Measurements from ENCODE around the gene SNX8.
"Not testable (repeated sequence)": the region's sequence is repeated elsewhere in the genome, so short reads cannot be mapped to it uniquely, and the experiment has no call there.

The SNX8 gene

DNA sequence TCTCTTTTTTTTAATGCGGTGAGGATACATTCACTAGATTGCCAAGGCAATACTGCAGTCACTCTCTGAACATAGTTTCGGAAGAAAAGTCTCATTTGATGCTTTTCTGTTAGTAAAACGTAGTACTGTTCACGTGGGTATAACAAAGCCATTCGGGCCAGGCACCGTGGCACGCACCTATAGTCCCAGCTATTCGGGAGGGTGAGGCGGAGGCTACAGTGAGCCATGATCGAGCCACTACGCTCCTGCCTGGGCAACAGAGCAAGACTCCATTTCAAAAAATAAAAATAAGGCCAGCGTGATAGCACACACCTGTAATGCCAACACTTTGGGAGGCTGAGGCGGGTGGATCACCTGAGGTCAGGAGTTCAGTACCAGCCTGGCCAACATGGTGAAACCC is 24.6 kb downstream of the SNX8 start:
- DNase-seq: no peak

DNA sequence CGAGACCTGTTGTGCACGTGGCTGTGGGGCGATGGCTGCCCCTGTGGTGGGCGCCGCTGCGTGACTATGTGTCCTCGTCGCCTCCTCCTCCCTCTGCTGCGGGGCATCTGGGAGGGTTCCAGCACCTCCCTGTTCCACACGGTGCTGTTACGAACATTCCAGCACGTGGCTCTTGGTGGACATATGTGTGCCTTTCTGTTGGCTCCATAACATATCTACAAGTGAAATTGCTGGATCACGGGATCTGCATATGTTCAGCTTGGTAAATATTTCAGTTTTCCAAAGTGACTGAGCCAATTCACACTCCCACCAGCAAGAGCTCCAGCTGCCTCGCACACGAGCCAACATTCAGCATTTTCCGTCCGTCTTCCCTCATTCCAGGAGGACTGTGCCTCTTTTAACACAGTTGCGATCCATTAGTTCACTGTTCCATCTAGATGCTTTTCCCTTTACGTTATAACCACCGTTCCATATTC is 25.1 kb downstream of the SNX8 start:
- DNase-seq: no peak

DNA sequence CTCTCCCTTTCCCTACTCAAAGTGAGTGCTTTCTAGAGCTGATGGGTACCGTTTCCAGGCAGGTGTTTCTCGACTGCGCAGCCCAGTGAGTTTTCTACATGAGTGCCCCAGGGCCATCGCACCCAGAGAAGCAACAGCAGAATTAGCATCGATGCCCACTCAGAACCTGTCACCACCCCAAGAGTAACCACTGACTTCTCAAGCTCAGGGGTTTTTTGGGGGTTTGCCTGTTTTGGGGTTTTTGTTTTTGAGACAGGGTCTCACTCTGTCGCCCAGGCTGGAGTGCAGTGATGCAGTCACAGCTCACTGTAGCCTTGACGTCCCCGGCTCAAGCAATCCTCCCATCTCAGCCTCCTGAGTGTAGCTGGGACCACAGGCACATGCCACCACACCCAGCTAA is 25.7 kb downstream of the SNX8 start:
- no peak for DNase-seq

DNA sequence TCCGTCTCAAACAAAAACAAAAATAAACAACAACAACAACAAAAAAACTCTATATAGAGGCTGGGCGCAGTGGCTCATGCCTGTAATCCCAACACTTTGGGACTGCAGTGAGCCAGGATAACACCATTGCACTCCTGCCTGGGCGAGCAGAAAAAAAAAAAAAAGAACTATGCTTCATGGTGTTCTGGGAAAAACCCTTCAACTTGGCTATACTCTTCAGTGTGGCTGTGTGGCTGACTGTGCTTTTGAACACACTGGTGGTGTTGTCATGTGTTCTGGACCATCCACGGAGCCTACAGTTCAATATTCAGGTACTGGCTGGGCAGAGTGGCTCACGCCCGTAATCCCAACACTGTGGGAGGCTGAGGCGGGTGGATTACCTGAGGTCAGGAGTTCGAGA is 26.5 kb downstream of the SNX8 start:
- DNase-seq: no peak

DNA sequence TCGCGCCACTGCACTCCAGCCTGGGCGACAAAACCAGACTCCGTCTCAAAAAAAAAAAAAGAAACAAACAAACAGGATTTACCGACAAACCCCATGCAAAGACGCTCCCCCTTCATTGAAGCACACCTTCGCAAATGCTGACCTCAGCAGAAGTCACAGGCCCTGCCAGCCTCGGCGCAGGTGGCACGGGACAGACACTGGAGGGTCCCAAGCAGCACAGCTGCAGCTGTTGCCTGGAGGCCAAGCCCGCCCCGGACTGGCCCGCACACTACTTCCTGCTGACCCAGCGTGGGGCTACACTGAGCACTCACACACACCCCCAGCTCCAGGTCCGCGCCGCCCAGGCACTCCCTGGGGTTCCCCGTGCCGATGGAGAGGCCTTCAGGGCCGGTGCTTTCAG is 31.2 kb downstream of the SNX8 start:
- DNase-seq: no peak

DNA sequence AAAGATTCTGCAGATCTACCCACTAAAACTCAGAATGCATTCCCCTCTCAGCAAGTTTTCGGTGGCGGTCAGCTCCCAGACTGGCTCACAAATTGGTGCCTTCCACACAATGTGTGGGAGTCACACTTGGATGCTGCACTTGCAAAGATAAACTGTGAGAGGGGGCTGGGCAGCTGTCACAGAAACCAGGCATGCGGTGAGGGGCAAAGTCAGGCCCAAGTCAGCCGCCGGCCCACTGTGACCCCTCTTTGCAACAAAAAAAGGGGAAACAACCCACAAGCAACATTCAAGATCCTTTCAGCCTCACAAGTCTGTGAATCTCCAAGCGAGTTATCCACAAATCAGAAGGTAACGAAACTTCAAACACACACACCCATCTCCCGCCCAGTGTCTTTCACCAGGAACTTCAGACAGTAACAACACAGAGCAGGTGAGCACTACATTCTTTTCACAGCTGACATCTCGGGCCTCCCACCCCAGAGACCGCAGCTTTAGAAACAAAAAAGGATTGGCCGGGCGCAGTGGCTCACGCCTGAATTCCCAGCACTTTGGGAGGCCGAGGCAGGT is 32.0 kb downstream of the SNX8 start:
- no peak for DNase-seq

DNA sequence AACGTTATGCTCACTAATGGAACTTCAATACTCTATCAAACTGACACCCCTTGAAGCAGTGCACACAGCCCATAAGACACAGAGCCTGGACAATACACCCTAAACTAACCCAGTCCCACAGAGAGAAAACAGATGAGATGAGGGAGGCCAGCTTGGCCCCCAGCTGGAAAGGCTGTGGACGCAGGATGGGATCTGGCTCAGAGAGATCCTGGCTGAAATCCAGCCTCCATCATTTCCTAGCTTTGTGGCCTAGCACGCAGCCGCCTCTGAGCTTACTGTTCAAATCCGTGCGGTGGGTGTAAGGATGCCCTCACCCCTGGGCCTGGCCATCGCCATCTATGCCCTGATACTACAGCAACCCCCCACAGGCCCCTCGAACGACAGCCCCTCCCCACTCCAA is 32.7 kb downstream of the SNX8 start:
- DNase-seq: no peak

DNA sequence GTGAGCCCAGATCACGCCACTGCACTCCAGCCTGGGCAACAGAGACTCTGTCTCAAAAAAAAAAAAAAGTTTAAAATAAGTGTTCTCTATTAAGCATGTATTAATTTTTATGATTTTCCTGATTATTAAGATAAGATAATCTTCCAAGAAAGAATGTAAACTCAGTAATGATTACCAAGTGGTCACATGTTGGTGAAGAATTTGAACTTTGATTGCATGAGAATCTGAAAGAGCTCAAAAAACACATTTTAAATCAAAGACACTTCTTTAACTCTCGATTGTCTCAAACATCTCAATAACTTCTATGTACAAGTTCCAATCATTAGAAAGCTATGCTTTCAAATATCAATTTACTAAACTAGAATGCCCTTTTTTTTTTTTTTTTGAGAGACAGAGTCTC is 33.8 kb downstream of the SNX8 start:
- no peak for DNase-seq

DNA sequence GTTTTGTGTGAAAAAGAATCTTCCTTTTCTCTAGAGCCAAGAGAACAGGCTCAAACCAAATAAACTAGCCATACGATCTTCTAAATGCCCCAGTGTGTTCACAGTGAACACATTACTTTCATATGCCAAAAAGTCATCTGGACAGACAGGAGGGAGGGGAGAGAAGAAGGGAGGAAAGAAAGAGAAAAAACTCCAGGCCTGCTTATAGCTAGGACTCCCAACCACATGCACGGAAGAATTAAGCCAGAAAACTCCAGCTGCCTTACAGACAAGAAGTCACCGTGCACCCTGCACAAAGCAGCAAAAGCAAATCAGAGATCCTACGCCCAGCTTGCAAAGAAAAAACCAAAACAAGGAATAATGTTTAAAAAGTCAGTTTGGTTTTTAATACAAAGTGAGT is 34.3 kb downstream of the SNX8 start:
- no peak for DNase-seq

DNA sequence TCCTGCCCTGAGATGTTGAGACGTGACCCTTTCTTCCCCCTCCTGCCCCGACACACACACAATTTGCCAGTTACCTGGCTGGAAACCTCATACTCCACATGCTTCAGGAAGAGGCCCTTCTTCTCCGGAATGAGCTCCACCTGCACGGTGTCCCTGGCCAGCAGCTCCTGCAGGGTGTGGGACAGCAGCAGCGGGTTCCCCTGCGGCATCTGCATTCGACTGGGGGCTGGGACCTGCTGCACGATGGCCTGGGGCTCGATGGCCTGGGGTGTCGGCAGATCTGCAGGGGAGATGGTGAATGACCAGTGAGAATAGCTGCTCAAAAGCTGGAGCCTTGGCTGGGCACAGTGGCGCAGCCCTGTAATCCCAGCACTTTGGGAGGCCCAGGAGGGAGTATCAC is 36.2 kb downstream of the SNX8 start:
- no peak for DNase-seq

DNA sequence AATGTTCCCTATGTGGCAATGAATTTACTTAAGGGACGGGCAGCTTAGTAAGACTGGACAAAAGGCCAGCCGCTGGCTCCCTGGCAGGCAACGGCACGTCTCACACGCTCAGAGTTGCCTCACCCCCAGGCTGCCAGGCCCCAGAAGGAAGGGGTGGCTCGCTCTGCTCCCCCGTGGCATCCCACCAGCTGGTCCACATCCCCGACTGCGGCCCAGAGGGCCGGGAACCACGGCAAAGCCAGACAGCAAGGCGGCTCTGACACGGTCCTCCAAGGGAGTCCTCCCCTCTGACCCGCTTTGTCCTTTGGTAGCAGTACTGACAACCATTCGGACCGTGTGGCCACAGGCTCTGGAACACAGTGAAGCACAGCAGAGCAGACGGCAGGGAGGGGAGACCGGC is 38.1 kb downstream of the SNX8 start:
- DNase-seq: no peak

DNA sequence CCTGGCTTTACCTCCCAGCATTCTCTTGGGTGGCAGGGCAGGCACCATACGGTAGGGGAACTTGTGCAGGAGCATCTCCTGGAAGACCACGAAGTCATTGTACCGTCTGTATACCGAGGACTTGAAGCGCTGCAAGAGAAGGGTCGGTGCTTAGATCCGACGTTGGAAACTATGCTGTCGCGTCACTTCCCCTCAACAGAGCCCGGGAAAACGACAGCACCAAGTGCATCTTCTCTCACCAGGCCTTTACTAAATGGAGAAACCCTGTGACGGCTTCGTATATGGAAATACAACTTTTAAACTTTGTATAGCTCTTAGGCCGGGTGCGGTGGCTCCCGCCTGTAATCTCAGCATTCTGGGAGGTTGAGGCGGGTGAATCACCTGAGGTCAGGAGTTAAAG is 39.1 kb downstream of the SNX8 start:
- DNase-seq: no peak

DNA sequence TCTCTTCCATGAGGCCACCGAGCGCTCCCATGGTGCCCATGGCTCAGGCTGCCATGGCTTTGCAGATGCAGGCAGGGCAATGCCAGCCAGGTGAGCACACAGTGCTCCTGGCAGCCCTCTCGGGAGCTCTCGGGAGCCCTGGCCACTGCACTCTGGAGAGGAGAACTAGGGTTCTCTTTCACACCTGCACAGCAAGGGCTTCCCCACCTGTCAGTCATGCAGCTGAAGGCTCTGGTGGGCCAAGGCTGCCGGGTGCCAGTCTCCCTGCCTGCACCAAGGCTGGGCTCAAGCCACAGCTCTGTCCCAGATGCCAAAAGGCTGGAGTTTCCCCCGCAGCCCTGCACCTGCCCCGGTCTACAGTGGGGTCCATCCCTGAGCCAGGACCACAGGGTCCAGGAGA is 39.6 kb downstream of the SNX8 start:
- DNase-seq: no peak

DNA sequence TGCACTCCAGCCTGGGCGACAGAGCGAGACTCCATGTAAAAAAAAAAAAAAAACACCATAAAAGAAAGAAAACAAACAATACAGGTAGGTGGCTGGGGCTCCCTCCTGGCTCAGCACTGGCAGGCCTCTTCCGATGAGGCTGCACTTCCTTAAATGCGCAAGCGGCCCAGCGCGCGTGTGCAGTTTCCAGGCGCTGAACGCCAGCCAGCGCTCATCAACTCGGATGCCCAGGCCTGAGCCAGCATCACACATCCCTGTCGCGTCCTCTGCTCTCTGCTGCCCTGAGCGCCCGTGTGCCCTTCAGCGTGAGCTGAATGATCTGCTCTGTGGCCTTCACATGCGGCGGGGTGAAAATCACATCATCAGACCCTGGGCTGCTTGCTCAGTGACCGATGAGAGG is 40.4 kb downstream of the SNX8 start:
- DNase-seq: no peak

DNA sequence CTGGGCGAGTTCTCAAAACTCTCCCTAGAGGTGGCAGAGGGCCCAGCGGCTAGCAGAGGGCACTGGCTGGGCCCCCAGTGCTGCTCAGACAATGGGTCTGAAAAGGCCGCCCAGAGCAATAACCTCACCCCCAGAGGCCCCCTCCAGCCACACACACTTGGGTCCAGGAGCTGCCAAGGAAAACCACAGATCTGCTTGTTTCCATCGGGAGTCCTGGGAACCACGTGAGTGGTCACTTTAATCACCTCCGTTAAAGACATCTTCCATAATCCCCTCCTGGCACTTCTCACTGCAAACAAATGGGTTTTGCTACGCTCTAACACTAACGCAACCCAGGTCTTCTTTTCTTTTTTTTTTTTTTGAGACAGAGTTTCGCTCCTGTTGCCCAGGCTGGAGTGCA is 42.2 kb downstream of the SNX8 start:
- no peak for DNase-seq

DNA sequence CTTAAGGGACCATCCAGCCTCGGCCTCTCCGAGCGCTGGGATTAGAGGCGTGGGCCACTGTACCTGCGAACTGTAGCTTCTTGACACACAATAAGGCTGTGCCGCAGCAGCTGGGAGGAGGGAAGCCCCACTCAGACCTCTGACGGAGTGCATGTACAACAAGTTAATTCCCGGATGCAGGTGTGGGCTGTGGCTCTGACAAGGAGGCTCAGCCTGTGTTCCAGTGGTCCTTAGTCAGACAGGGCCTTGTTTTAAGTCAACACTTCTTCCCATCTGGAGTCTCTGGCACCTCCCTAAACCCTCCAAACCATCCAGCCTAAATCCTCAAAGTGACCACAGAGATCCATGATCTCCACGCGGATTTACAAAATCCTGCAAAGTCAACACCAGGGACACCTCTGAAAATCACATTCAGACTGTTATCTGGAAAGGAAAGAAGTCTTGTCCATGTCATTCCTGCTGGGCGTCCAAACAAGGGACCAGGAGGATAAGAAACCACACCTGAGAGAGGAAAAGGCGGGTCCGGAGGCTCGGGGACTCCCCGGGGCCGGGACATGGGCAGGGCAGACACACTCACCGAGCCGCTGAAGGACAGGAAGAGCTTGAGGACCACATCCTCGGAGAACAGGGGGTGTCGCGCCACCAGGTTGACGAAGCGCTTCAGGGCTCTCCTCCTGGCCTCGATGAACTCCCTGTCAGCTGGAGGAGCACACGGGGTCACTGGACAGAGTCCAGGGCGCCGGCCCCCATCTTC is 42.8 kb downstream of the SNX8 start:
- DNase-seq: no peak

DNA sequence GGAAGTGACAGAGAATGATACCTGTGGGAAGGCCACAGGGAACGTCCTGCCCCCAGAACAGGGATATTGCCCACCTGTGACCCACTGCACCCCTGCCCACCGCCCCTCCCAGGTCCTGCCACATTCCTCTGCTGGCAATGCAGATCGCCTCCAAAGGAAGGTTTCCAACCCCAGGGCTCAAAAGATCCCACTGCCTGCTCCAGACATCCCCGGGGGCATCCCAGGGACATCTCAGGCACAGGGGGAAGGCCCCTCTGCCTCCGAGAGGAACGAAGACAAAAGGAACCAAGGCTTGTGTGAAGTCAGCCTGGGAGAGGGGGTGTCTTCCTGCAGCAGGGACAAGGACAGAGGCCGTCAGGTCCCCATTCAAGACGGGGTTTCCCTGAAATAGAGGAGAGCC is 43.7 kb downstream of the SNX8 start:
- DNase-seq: no peak

DNA sequence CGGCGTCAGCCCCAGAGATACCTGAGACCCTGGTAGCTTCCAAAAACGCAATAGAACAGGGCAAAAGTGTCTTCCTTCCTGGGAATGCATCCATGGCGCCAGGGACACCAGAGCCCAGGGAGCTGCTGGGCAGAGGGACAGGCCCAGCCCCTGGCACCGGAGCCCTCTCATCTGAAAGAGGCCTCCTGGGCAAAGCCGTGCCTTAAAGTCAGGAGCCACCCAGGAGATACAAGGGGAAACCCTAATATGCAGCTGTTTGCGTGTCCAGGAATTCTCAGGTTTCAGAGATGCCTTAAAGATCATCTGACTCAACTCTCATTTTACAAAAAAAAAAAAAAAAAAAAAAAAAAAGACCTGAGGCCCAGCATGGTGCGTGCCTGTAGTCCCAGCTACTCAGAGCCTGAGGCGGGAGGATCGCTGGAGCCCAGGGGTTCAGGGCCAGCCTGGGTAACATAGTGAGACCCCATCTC is 44.2 kb downstream of the SNX8 start:
- DNase-seq: no peak

DNA sequence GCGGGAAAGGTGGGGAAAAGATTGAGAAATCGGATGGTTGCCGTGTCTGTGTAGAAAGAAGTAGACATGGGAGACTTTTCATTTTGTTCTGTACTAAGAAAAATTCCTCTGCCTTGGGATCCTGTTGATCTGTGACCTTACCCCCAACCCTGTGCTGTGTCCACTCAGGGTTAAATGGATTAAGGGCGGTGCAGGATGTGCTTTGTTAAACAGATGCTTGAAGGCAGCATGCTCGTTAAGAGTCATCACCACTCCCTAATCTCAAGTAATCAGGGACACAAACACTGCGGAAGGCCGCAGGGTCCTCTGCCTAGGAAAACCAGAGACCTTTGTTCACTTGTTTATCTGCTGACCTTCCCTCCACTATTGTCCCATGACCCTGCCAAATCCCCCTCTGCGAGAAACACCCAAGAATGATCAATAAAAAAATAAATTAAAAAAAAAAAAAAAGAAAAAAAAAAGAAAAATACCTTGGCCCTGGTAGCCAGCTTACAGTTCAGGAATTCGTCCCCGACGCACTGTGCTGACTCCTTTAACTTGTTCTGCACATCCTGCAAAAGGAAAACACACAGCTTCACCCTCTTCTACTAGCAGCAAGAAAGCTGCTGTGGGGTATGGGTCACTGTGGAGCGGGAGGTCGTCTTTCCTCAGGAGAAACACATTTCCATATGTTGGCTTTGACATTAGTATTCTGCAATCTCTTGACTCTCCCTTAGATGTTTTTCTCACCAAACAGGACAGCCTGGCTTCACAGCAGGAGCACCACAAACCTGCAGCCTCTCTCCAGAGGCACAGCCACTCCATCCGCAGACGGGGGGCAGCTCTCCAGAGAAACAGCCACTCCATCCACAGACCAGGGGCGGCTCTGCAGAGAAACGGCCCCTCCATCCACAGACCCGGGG is 44.9 kb downstream of the SNX8 start:
- not testable (repeated sequence) for DNase-seq

DNA sequence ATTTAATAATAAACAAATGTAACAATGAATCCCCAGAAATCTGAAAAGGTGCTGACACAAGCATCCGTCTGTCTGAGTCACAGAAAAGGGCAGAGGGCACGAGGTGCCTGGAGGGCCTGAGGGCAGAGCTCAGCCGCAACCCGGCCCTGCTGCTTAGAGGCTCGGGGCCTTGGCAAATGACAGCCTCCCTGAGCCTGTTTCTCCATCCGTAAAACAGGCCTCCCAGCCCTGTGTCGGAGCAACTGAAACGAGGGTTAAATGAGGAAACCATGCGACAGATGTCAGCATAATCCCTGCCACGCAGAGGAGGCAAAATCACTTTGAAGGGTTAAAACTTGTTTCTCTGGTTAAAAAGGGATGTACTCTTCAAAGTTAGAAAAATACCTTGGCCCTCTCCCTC is 47.3 kb downstream of the SNX8 start:
- DNase-seq: no peak

DNA sequence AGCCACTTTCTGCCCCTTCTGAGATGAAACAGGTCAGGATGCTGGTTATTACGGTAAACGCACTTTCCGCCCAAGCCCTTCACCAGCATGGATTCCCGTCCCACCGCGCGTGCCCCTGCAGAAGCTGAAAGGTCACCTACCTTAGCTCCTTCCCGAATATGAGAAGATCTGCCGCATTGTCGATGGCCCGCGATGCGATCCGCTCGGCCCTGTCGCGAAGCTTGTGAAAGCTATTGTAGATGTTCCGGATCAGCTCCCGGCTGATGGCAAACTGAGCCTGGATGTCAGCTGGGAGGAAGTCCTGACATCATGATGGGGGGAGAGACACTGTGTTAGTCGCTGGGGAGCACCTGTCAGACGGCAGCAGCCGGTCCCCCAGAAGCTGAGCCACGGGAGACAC is 50.1 kb downstream of the SNX8 start:
- no peak for DNase-seq

DNA sequence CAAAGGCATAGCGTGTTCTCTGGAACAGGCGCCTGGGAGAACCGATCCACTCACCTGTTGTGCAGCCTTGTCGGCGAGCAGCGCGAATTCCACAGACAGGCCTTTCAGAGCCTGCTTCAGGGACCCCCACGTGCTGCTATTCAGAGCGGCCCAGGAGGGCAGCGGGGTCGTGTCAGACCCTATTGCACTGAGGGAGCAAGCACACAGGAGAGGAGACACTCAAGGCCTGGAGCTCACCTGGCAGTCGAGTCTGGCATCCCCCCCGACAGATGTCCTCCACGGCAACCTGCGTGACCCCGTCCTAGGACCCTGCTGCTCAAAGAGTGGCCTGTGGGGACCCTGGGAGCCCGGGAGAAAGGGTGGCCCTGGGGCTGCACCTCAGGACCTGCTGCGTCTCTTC is 51.1 kb downstream of the SNX8 start:
- DNase-seq: no peak

DNA sequence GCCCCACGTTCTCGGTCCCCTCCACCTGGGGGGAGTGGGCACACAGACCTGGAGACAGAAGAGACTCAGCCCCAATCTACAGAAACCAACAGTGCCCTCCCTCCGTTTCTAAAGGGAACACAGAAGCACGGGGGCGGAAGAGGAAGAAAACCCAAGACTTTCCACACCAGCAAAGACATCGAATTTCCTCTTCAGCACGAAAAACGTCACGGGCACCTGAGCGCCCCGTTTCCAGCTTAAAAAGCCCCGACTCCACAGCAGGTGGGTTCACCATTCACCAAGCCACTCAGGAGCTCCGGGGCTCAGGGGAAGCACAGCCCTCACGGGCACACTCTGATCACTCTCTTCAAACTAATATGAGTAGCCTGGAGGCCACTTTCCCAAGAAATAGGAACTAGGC is 52.6 kb downstream of the SNX8 start:
- no peak for DNase-seq

DNA sequence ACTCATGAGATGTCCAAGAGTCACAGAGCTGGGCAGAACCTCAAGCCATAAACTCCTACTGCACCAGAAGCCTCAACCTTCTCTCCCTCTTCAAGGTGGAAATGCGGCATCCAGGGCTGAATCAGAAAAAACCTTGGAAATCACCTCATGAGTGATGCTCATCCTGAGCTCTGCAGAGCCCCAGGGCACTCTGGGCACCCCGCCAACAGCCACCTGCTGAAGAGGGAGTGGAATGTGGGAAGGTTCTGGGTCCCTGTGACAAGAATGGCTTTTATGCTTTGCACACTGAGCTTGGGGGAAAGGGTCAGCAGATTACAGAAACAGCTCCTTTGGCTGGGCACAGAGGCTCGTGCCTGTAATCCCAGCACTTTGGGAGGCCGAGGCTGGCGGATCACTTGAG is 53.4 kb downstream of the SNX8 start:
- no peak for DNase-seq

Data from NCI-H1436 treated with DMSO at 0.1 percent for 48 hours (cell line).